Activated T-helper 1 cell treated with Interleukin-2 at 50 U/mL for 16 hours (primary cell): ENCODE measurements around the gene DAAM1.

Experiments used
- DNase-seq: peaks from one replicate; pipeline ENCODE4 v3.0.0-alpha.2; 2020; ENCODE audit warnings: low read depth

The DAAM1 gene

DNA sequence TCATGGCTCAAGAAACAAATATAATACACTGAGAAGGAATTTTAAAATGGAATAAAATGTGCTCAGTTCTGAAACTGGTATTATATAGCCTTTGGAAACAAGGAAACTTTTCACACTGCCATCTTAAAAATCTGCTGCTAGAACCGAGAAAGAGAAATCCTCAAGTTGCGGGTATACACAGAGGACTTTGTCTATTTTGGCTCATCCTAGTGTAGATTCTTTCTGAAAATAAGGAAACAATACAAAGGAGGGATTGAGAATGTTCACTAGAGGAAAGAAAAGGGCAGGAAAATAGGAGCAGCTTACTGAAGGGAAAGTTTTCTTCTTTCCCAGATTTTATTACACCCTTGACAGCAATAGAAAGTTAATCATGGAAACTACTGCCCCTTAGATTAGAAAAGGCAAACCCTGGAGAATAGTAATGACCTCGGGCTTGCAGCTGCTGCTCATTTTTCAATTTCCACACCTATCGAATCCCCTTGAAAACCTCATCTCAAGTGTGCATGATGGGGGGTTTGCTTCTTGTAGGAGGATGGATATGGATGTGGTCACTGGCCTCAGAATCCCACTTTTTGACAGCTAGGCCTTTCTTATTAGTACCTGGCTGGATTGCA, 104.6 kb downstream of the DAAM1 start:
- DNase-seq: no peak

DNA sequence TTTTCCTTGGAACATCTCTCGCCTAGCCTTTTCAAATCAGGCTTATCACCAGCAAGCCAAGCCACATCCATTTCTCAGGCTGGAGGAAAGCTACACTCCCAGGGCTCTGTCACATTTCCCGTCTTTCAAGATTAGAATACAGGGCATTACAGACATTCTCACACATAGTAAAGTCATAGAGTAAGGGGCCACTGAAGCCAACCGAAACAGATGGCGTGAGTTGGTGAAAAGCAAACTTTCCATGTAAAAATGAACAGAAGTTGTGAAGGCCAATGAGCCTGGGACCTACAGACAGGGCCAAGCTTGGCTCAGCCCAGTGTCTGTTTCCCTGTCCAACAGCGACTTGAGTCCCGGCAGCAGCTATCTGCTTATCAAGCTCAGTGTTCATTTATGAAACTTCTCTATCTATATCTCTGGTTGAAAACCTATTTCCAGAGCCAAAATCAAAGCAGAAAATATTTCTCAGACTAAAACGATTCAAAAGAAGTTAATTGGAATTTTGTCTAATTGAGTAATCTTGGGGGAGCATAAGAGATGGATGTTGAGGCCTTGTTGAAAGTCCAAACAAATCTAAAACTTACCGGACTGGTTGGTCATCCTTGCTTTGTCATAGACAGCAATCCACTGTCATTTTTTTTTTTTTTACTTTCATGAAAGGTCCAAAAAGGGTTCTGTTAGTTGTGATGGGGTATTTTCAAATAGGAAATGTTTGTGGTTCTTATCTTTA, 105.6 kb downstream of the DAAM1 start:
- DNase-seq: no peak

DNA sequence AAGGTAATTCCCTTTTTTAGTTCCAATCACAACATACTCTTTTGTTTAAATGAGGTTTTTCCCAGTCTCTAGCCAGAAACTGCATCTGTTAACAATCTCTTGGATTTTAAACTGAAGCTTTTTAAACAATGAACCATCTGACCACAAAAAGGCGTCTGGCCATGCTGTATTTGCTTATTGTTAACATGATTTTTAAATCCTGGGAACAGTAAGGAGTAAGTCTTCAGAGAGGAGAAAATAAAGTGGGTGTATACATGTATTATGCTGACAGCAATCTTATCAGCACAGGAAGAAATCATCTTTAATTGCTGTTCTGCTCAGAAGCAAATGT, 106.2 kb downstream of the DAAM1 start:
- DNase-seq: no peak

DNA sequence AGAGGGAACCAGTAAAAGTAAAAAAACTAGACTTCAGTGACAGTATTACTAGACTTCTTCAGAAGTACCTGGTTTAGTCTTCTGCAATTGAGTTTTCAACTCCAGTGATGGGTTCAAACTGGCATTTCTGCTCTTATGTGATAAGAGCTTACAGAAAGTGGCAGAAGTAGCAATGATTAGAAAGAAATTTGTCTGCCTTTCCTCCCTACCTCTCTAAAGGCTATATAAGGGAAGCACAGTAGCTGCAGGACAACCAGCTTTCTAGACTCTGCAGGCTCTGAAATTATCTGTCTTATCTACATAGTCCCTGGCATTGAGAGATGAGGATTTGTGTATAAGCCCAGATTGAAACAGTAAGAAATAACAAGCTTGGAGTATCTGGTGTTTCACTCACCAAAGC, 107.5 kb downstream of the DAAM1 start:
- no peak for DNase-seq

DNA sequence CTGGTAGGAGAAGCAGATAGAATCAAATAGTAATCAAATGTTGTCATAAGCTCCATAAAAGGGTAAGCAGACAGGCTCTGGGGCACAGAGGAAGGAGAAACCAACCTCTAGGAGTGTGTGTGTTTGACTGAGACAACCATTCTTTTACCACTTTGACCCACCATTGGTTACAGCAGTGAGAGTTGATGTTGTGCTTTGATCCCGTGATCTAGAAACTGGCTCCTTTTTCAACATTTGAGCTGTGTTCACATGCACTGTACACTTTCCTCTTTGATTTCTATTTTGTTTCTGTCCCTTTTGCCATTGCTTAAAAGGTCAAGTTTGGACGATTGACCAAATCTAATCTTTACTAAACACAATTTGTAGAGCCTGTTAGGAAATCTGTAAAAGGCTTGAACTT, 108.0 kb downstream of the DAAM1 start:
- no peak for DNase-seq

DNA sequence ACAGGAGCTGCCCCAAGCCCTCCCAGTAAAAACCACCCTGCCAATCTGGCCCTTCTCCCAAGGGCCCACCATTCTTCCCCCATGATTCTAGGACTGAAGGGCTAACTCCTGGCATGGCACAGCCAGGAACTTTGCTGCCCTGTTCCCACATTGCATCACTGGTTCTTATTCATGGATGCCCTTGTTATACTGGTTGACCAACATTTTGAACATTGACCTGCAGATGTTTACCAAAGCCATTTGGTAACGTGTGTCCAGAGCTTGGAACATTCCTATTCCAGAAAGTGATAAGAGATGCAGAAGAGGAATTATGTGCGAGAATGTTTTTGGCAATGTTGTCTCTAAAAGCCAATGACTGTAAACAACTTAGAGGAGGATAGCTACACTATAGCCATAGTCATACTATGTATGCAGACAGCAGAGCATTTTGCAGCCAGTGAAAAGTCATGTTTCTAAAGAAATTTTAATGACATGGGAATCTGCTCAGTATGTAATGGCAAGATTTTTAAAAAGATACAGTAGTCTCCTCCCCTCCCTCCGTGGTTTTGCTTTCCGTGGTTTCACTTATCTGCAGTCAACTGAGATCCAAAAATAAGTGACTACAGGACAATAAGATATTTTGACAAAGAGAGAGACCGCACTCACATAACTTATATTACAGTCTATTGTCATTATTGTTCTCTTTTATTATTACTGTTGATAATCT, 108.8 kb downstream of the DAAM1 start:
- no peak for DNase-seq

DNA sequence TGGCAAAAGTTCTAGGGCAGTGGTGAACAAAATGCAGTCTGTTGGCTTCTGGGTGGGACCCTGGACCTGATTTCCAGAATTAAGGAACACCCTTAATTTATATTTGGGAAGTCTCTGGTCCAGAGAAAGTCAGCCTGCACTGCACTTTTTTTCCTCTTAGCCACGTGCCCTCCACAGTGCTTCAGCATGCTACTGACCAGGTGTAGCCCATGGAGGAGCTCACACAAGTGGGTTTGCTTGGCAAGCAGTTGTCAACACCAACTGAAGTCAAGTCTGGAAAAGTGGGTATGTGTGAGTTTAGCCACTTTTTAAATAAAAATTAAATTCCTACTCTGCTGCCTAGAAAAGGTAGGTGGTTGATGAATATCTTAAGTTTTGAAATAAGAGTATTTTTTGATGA, 111.3 kb downstream of the DAAM1 start:
- DNase-seq: no peak

DNA sequence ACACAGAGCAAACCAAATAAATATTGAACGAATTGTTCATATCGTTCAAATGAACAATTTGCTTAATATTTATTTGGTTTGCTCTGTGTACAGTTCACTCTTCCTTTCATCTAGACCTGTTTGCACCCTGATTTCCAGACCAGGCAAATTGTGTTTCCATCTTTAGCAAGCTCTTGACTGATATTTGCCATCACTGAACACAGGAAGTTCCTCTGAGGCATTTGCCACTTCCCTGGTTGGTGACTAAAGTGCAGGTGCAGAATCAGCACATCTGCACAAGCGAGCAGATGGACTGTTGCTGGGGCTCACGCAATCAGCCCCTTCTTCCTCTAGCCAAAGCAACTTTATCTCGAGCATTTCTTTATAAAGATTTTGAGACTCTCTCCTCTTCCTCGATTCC, 112.9 kb downstream of the DAAM1 start:
- no peak for DNase-seq

DNA sequence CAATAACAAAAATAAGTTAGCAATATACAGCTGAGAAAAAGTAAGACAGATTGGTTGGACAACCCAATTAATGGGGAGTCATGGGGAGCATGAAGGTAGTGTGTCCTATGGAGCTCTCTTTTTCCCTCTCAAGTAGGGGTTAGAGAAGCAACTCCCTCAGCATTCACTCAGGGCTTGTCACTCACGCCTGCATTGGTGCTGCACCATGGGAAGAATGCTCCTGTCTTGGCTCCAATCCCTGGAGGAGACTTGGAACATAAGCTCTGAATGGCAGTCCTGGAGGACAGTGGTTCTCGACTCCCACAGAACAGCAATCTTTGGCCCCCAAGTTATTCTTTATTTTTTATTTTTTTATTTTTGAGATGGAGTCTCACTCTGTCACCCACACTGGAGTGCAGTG, 113.8 kb downstream of the DAAM1 start:
- no peak for DNase-seq

DNA sequence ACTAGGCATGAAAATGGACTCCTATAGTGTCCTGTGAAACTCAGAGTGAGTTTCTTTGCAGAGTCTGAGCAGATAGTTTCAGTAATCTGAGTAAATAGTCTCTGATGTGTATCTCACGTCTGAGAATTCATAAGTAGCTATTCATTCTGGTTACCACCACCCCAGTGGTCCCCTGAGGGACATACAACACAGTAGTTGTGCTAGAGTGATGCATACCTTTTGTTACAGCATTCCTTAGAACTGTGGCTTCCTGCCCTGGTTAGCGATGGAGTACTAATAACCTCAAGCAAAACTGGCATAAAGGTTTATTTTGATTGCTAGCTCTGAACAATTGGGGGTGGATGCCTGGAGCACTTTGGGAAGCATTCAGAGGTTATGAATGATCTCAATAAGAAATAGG, 114.7 kb downstream of the DAAM1 start:
- DNase-seq: no peak

DNA sequence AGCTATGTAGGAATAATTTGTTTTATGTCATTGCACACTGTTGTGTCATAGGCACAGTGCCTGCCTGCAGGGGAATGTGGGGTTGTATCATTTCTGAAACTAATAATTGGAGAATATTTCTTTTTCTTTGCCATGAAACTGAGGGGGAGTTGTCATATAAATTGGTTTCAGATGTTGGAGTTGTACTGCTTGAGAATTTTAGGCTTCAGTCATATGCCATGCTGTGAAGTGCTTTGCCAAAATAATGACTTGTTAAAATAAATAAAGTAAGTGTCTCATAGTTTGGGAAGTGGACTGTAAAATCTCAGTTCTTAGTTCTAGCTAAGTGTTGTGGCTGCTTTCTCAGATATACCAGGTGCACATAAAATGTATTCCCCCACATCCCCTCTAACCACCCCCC, 116.8 kb downstream of the DAAM1 start:
- no peak for DNase-seq

DNA sequence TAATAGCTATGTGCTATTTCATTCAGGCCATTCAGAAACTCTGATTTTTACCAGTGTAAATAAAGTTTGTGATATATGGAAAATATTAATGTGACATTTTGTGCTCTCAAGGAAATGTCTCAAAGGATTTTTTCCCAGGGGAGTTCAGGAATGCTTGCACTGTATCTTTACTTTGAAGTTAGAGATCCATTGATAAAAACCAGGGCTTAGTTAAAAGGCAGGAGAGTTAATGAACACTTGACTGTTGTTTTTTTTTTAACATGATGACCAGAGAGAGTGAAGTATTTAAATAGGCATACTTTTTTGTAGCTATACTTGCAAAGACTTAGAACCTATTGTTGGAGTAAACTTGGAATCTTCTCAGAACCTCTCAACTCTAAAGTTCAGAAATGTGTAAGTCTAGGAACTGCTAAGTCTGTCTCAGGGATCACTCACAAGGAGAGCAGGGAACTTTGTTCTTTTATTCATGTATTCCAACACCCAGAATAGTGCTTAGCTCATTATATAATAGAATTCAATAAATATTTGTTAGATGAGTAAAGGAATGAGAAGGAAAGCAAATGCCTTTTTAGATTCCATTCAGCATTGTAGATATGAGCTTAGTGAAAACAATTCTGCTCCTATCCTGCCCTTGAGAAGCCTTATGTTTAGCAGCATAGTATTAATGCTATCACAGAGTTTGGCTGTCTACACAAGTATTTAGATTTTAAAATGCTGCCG, 117.5 kb downstream of the DAAM1 start:
- no peak for DNase-seq

DNA sequence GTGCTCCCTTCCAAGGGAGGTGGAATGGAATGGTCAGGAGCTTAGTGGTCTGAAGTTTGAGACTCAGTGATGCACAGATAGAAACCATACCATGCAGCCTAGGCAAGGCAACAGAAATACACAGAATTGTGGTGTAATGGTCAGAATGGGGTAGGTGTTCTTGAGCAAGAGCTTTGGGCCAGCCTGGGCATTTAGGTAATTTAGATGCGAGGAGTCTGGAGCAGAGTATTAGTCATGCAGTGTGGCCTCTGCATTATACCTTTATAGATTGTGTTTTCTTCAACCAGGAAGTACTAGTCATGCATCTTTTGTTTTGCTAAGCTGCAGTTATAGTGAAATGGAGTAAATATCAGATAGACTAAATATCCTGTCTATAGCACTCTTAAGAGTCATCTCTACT, 118.3 kb downstream of the DAAM1 start:
- DNase-seq: no peak

DNA sequence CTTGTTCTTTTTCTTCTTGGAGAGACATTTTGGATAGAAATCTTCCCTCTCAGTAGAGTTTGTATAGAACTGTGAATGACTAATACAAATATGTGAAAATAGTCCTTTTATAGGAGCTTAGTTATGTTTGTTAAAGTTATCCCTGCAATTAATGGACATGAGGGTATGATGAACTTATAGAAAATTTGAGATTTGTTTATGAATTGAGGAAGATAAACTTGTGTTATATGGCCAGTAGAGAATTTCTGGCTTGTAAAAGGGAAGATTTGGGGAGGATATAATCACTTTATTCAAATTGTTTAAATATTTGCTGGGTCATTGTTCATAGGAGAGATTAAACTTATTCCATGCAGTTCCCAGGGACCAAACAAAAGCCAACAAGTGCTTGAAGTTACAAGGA, 119.6 kb downstream of the DAAM1 start:
- DNase-seq: no peak

DNA sequence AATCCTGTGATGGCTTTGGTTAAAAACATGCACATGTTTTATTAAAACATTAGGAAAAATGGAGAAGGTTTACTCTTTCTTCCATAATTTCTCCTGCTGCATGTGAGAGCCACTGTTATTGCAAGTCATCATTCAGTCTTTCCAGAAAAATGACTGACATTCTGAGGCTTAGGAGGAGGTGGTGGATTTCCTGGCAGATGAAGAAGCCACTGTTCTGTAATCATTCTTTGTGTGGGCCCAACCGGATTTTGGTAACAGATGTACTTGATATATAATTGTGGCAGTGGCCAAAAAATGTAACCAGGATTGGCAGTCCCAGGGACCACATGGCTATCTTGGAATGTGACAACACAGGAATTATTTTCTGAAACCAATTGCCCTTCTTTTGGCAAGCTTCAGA, 120.2 kb downstream of the DAAM1 start:
- DNase-seq: no peak

DNA sequence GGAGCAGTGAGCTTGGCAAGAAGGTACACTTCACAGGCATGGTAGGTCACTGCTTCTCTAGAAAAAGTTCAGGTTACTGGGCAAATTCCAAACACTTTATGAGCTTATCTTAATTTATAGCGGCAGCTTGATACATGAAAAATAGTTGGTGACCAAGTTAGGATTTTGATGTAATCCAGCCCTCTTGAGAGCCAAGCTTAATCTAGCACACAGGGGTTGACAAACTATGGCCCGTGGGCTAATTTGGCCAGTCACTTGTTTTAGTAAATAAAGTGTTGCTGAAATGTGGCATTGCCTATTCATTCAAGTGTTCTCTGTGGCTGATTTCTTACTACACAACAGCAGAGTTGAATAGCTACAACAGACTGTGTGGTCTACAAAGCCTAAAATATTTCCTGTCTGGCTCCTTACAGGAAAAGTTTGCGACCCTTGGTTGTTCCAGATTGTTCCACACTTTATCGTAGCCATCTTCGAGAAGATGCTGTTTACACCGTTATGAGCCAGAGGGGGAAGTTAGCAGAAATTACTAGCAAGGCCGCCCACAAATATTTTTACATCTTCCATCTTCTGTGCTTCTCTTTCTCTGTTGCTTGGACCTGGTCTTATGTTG, 120.9 kb downstream of the DAAM1 start:
- DNase-seq: no peak

DNA sequence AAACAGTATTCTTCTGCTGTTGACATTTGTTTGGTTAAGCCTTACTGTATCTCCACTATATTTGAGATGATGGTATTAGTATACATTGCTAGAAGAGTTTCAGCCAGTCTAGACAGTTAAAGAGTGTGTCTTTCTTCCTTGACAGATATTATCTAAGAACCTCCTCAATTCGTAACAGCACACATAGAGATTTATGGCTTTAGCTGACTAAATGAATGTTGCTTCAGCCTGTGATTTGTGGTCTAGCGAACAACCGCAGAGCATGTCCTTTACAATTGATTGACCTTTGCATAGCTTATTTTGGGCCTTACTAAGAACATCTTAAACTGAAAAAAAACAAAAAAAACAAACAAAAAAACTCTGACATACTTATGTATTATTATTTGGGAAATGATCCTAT, 122.2 kb downstream of the DAAM1 start:
- DNase-seq: no peak

DNA sequence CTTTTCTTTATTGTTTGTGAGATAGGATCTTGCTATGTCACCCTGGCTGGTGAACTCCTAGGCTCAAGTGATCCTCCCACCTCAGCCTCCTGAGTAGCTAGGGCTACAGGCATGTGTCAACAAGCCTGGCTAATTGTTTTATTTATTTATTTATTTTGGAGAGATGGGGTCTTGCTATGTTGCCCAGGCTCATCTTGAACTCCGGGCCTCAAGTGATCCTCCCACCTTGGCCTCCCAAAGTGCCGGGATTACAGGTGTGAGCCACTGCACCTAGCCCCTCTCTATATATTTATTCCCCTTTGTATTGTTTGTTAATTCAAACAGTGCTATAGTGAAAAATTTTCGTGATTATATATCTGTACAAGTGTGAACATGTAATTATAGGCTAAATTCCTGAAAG, 123.3 kb downstream of the DAAM1 start:
- no peak for DNase-seq

DNA sequence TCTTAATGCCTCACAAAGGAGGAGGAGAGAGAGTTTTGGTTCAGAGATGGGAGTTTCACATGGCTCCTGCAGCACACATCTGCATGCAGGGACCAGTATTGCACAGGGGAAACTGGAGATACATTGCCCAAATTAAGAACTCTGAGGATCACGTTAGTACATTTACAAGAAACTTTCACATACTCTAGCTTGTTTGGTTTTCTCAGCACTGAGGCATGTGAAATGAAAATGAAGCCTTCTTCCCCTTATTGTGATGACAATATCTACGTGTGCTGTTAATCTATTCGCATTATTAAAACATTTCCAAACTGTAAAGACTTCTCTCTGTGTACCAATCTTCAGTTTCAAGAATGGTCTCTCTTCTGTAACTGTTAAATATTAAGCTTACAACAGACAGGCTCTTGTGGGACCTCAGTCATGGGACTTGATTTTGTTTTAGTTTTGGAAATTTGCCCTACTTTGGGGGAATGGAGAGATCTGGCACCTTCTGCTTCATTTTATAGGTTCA, 124.7 kb downstream of the DAAM1 start:
- no peak for DNase-seq

DNA sequence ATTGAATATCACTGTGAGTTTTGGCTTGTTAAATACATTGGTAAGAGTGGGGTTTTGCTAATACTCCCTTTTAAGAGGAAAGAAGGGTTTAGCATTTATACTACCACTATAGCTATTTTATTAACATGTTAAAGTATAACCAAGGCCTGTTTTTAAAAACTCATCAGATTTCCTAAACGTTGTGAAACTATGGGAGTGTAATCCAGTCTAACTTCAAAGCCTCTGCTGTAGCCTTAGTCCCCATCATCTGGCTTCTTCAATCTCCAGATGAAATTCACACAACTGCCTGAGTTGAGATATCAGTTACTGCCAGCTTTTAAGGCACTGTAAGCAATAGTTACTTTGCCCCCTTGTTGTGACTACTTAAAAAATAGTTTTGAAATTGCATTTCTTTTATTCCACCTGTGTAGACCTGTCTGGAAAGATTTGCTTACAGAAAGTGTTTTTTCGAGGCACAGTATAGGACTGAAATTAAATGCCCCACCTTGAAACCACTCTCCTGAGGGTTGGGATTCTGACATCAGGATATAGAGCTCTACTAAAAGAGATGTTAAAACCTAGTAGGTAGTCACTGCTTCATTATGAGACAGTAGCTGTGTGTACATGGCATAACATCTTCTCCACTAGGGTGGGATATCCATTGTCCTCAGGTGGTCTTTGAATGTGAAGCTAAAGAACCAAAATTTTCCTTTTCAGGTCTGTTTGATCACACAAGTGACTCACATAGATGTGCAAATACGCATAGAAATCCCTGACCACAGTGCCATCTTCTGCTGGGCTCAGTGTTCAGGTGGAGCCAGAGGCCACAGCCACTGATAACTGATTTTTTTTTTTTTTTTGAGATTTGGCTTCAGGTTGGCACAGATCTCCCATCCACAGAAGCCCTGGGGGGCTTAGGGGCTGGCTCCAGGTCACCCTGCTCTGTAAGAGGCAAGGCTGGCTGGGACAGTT, 125.5 kb downstream of the DAAM1 start:
- no peak for DNase-seq

DNA sequence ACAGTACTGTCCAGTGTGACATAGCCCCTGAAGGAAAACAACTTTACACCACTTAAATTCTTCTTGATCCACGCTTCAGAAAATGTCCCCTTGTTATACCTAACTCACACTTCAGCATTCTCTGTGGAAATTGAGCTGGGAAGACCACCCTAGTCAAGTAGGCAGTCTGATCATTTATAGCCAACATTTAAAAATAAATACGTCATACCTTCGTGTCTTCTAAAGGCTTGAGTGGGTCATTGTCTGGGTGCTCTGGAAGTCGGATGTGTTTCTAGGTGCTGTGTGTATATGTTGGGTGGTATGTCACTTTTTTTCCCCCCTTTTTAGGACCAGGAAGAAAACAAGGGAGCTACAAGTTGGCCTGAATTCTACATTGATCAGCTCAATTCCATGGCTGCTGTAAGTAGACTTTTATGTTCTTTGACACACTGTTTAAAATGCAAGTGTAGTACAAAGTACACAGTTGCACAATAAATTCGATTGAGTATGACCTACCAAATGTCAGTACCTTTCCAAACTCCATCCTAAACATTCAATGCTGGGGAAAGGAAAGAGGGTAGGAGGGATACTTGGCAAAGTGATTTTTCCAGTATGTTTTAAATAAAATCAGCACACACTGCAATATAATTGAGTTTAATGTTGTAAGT, 126.6 kb downstream of the DAAM1 start:
- no peak for DNase-seq
